Liver (tissue), 9 donors: ENCODE data around the gene BNC2. TPM values are rescaled to one million over a fixed set of nuclear protein-coding genes. Genes with fewer than 3 reads are reported as not detected.

ENCODE experiments used
- DNase-seq: peaks from one replicate; pipeline ENCODE4 v3.0.0-alpha.2; 2017; ENCODE audit warnings: low spot score
- H3K27ac ChIP-seq, 2 donors: one replicate each; pipeline ENCODE4 v1.7.0; 2013; ENCODE audit warnings: inconsistent platforms in 2 of 2, low read length in 2 of 2, control low read depth in 1 of 2, low read depth in 1 of 2, mild to moderate bottlenecking in 1 of 2
- H3K27me3 ChIP-seq, 4 donors: one replicate each; pipeline versions ENCODE4 v1.6.1 to v1.7.0; 2013; ENCODE audit warnings: low read length in 3 of 4, inconsistent platforms in 1 of 4, mild to moderate bottlenecking in 1 of 4, moderate library complexity in 1 of 4; ENCODE audit not compliant: control insufficient read depth in 4 of 4, insufficient read depth in 4 of 4
- H3K36me3 ChIP-seq, 4 donors: one replicate each; pipeline versions ENCODE4 v1.6.1 to v1.7.0; 2013; ENCODE audit warnings: low read length in 3 of 4, mild to moderate bottlenecking in 3 of 4, low read depth in 1 of 4, moderate library complexity in 1 of 4; ENCODE audit not compliant: control insufficient read depth in 4 of 4, insufficient read depth in 3 of 4
- H3K4me1 ChIP-seq, 4 donors: one replicate each; pipeline versions ENCODE4 v1.6.1 to v1.7.0; 2013; ENCODE audit warnings: low read length in 3 of 4, mild to moderate bottlenecking in 3 of 4, moderate library complexity in 1 of 4; ENCODE audit not compliant: control insufficient read depth in 4 of 4, insufficient read depth in 4 of 4
- H3K4me3 ChIP-seq, 3 donors: one replicate each; pipeline versions ENCODE4 v1.6.1 to v1.7.0; 2013; ENCODE audit warnings: low read length in 3 of 3, control low read depth in 1 of 3, low read depth in 1 of 3, mild to moderate bottlenecking in 1 of 3
- H3K9ac ChIP-seq, 2 donors: one replicate each; pipeline ENCODE4 v1.7.0; 2013; ENCODE audit warnings: low read length in 2 of 2, mild to moderate bottlenecking in 2 of 2, moderate library complexity in 2 of 2, control low read depth in 1 of 2, low read depth in 1 of 2
- H3K9me3 ChIP-seq, 4 donors: one replicate each; pipeline versions ENCODE4 v1.6.1 to v1.7.0; 2013; ENCODE audit warnings: low read length in 3 of 4; ENCODE audit not compliant: control insufficient read depth in 4 of 4
- EGR1 ChIP-seq, 2 donors: IDR thresholded peaks; 2 replicates each; pipeline ENCODE4 v1.6.1; 2016 to 2018; ENCODE audit warnings: antibody characterized with exemption in 2 of 2, low read depth in 2 of 2
- FOXA1 ChIP-seq: IDR thresholded peaks from 2 replicates; pipeline ENCODE4 v1.6.1; 2016; ENCODE audit warnings: antibody characterized with exemption
- FOXA2 ChIP-seq: IDR thresholded peaks from 2 replicates; pipeline ENCODE4 v1.6.1; 2016; ENCODE audit warnings: antibody characterized with exemption
- GABPA ChIP-seq, 2 donors: IDR thresholded peaks in 1 of 2; conservative IDR thresholded peaks in 1 of 2; 2 replicates each; pipeline ENCODE4 v1.6.1; 2016; ENCODE audit warnings: antibody characterized with exemption in 2 of 2, mild to moderate bottlenecking in 1 of 2, moderate library complexity in 1 of 2
- HNF4A ChIP-seq, 2 donors: conservative IDR thresholded peaks; 2 replicates each; pipeline ENCODE4 v1.6.1; 2016; ENCODE audit warnings: antibody characterized with exemption in 2 of 2, mild to moderate bottlenecking in 2 of 2
- JUND ChIP-seq, 2 donors: IDR thresholded peaks; 2 replicates each; pipeline ENCODE4 v1.6.1; 2016; ENCODE audit warnings: antibody characterized with exemption in 2 of 2
- NR2F2 ChIP-seq: IDR thresholded peaks from 2 replicates; pipeline ENCODE4 v1.6.1; 2016; ENCODE audit warnings: antibody characterized with exemption
- RAD21 ChIP-seq, 2 donors: IDR thresholded peaks; 2 replicates each; pipeline ENCODE4 v1.6.1; 2016; ENCODE audit warnings: antibody characterized with exemption in 2 of 2, mild to moderate bottlenecking in 2 of 2
- SP1 ChIP-seq: IDR thresholded peaks from 2 replicates; pipeline ENCODE4 v1.6.1; 2018; ENCODE audit warnings: antibody characterized with exemption, mild to moderate bottlenecking
- TAF1 ChIP-seq: conservative IDR thresholded peaks from 2 replicates; pipeline ENCODE4 v1.6.1; 2016; ENCODE audit warnings: antibody characterized with exemption, mild to moderate bottlenecking
- YY1 ChIP-seq: IDR thresholded peaks from 2 replicates; pipeline ENCODE4 v1.6.1; 2016; ENCODE audit warnings: antibody characterized with exemption, mild to moderate bottlenecking
- WGBS: extraction: QIAGEN DNeasy Blood & Tissue Kit; methylation state at CpG from one replicate; pipeline ENCODE4 v1.1.7; 2013; 5-methylcytosine and 5-hydroxymethylcytosine counted together
- polyA plus RNA-seq, 2 donors: library from polyadenylated mRNA; stranded (reverse) in 1 of 2; unstranded in 1 of 2; fragments of 200-250 nt in 1 of 2; fragments of >200 nt in 1 of 2; fragmentation: Nextera tagmentation in 1 of 2; extraction: Ambion mirVana in 1 of 2; gene quantifications; one replicate each; pipeline versions ENCODE4 v1.2.1 to v1.2.3, GENCODE V29; 2013 to 2015
- total RNA-seq, 2 donors: library from RNA; depleted of rRNA; stranded (reverse); fragments of >200 nt; gene quantifications; one replicate each; pipeline ENCODE4 v1.2.3, GENCODE V29; 2014
- TF ChIP-seq, protein P1 (sequence below): IDR thresholded peaks from 2 replicates; pipeline ENCODE4 v1.6.1; 2016; ENCODE audit warnings: antibody characterized with exemption, mild to moderate bottlenecking
- TF ChIP-seq, protein P2 (sequence below): IDR thresholded peaks from 2 replicates; pipeline ENCODE4 v1.6.1; 2016; ENCODE audit warnings: antibody characterized with exemption
- TF ChIP-seq, protein P3 (sequence below): IDR thresholded peaks from 2 replicates; pipeline ENCODE4 v1.6.1; 2016; ENCODE audit warnings: antibody characterized with exemption
- donor health status: healthy.
- donor health status: healthy.
- donor health status: healthy.
- donor health status: healthy.
- donor health status: healthy.

The BNC2 gene
- total and polyA plus RNA-seq, 4 donors: 0.07 to 0.67 (median 0.08) TPM

- no peak overlapping the region for H3K4me3 ChIP-seq
- 90% methylated on average over 12 of the region's 12 CpGs for WGBS
- H3K27ac ChIP-seq: no peak overlapping the region
- DNase-seq: no peak
- no peaks in the 10 kb centered on the region for H3K9me3 ChIP-seq
- peaks cover 0 to 2% (median 0%) of the 10 kb centered on the region in 4 donors for H3K27me3 ChIP-seq
- TF ChIP-seq GABPA (IDR thresholded peaks at IDR 0.05 in 1 of 2, conservative IDR thresholded peaks at IDR 0.05 in 1 of 2) (no peak), JUND (IDR thresholded peaks at IDR 0.05) (no peak), RAD21 (IDR thresholded peaks at IDR 0.05) (no peak), HNF4A (conservative IDR thresholded peaks at IDR 0.05) (no peak)
- no peak overlapping the region for H3K9ac ChIP-seq
- no peaks in the 10 kb centered on the region for H3K4me1 ChIP-seq
- no peaks in the 10 kb centered on the region for H3K36me3 ChIP-seq
These were observed 463.8 kb downstream of the BNC2 start for GRCh38 chr9:16406526-16407225.

DNA sequence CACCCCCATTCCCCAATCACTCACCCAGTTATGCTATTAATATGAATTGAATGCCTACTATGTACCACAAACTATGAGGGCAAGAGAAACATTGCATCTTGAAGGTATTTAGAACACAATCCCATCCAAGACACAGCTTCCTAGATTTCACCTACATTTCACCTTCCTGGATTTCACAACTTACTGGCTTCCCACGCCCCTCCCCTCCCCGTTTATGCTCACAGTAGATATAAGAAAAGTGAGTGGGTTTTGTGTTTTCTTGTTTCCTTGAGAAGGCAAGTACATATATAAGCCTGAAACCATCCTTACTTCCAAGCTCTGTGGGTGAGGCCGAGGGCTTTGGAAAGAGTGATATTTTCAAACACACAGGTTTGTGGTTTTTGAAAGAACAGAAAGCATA is 465.0 kb downstream of the BNC2 start:
- 81% methylated on average over 3 of the region's 3 CpGs for WGBS
- Histone ChIP-seq H3K27ac (no peak overlapping the region), H3K4me1 (no peaks in the 10 kb centered on the region), H3K36me3 (no peaks in the 10 kb centered on the region), H3K4me3 (no peak overlapping the region), H3K27me3 (peaks cover 0 to 2% (median 0%) of the 10 kb centered on the region in 4 donors), H3K9me3 (no peaks in the 10 kb centered on the region), H3K9ac (no peak overlapping the region)
- TF ChIP-seq, protein P1, sequence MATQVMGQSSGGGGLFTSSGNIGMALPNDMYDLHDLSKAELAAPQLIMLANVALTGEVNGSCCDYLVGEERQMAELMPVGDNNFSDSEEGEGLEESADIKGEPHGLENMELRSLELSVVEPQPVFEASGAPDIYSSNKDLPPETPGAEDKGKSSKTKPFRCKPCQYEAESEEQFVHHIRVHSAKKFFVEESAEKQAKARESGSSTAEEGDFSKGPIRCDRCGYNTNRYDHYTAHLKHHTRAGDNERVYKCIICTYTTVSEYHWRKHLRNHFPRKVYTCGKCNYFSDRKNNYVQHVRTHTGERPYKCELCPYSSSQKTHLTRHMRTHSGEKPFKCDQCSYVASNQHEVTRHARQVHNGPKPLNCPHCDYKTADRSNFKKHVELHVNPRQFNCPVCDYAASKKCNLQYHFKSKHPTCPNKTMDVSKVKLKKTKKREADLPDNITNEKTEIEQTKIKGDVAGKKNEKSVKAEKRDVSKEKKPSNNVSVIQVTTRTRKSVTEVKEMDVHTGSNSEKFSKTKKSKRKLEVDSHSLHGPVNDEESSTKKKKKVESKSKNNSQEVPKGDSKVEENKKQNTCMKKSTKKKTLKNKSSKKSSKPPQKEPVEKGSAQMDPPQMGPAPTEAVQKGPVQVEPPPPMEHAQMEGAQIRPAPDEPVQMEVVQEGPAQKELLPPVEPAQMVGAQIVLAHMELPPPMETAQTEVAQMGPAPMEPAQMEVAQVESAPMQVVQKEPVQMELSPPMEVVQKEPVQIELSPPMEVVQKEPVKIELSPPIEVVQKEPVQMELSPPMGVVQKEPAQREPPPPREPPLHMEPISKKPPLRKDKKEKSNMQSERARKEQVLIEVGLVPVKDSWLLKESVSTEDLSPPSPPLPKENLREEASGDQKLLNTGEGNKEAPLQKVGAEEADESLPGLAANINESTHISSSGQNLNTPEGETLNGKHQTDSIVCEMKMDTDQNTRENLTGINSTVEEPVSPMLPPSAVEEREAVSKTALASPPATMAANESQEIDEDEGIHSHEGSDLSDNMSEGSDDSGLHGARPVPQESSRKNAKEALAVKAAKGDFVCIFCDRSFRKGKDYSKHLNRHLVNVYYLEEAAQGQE: no peak
- no peak for TF ChIP-seq RAD21 (IDR thresholded peaks at IDR 0.05)
- DNase-seq: no peak

- 68% methylated on average over 6 of the region's 6 CpGs for WGBS
- no peaks in the 10 kb centered on the region for H3K36me3 ChIP-seq
- DNase-seq: no peak
- H3K9ac ChIP-seq: no peak overlapping the region
- TF ChIP-seq, protein P2, sequence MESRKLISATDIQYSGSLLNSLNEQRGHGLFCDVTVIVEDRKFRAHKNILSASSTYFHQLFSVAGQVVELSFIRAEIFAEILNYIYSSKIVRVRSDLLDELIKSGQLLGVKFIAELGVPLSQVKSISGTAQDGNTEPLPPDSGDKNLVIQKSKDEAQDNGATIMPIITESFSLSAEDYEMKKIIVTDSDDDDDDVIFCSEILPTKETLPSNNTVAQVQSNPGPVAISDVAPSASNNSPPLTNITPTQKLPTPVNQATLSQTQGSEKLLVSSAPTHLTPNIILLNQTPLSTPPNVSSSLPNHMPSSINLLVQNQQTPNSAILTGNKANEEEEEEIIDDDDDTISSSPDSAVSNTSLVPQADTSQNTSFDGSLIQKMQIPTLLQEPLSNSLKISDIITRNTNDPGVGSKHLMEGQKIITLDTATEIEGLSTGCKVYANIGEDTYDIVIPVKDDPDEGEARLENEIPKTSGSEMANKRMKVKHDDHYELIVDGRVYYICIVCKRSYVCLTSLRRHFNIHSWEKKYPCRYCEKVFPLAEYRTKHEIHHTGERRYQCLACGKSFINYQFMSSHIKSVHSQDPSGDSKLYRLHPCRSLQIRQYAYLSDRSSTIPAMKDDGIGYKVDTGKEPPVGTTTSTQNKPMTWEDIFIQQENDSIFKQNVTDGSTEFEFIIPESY: no peak
- TF ChIP-seq FOXA2: no peak
- no peak for TF ChIP-seq FOXA1
- no peak for TF ChIP-seq TAF1
- no peak for TF ChIP-seq GABPA (IDR thresholded peaks at IDR 0.05 in 1 of 2, conservative IDR thresholded peaks at IDR 0.05 in 1 of 2)
- no peak for TF ChIP-seq NR2F2
- no peak for TF ChIP-seq HNF4A (conservative IDR thresholded peaks at IDR 0.05)
- TF ChIP-seq, protein P1: no peak
- no peak for TF ChIP-seq EGR1 (IDR thresholded peaks at IDR 0.05; ENCODE audit: low read depth in 2 of 2)
- no peak for TF ChIP-seq SP1
- TF ChIP-seq, protein P3, sequence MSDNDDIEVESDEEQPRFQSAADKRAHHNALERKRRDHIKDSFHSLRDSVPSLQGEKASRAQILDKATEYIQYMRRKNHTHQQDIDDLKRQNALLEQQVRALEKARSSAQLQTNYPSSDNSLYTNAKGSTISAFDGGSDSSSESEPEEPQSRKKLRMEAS: no peak
- TF ChIP-seq YY1: no peak
- no peak overlapping the region for H3K27ac ChIP-seq
- no peaks in the 10 kb centered on the region for H3K4me1 ChIP-seq
- no peaks in the 10 kb centered on the region for H3K27me3 ChIP-seq
- H3K9me3 ChIP-seq: no peaks in the 10 kb centered on the region
- no peak overlapping the region for H3K4me3 ChIP-seq
These were observed 468.8 kb downstream of the BNC2 start for GRCh38 chr9:16401701-16402100.
